Neural progenitor cell (in vitro differentiated cells): ENCODE measurements around the gene CNOT4.

Experiments used
- CTCF ChIP-seq: fragments of 200-600 bp; sonication (generic); IDR thresholded peaks from 2 replicates; pipeline ENCODE4 v1.5.1; 2017; ENCODE audit warnings: antibody characterized with exemption, mild to moderate bottlenecking
- EZH2 ChIP-seq: fragments of 200-600 bp; sonication (generic); IDR thresholded peaks from 2 replicates; pipeline ENCODE4 v1.6.1; 2017; ENCODE audit warnings: antibody characterized with exemption, mild to moderate bottlenecking, moderate library complexity
- EZH2phosphoT487 ChIP-seq: fragments of 200-600 bp; sonication (generic); IDR thresholded peaks from 2 replicates; pipeline ENCODE4 v1.6.1; 2017; ENCODE audit warnings: antibody characterized with exemption

DNA sequence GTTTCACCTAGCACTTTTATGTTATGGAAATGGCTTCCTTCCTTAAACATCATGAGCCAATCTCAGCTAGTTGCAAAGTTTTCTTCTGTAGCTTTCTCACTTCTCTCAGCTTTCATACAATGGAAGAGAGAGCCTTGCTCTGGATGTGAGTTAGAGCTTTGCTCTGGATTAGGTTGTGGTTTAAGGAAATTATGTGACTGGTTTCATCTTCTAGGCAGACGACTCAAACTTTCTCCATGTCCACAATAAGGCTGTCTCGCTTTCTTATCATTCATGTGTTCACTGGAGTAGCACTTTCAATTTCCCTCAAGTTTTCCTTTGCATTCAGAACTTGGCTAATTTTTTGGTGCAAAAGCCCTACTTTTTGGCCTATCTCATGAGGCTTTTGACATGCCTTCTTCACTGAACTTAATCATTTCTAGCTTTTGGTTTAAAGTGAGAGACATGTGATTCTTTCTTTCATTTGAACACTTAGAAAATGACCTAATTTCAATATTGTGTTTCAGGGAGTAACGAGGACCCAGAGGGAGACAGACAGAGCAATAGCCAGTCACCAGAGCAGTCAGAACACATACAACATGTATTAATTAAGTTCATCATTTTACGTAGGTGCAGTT is 49.8 kb downstream of the CNOT4 start:
- TF ChIP-seq EZH2 (no peak), CTCF (no peak), EZH2phosphoT487 (no peak)
